Smooth muscle cell (in vitro differentiated cells): Measurements from ENCODE around the gene SEC61A1. TPM values are rescaled to one million over a fixed set of nuclear protein-coding genes. Genes with fewer than 3 reads are reported as not detected.

Experiments
- DNase-seq: peaks from one replicate; lab custom pipeline; 2025; ENCODE audit not compliant: unreplicated experiment; lab: John Stamatoyannopoulos, UW
- H2AFZ ChIP-seq: fragments of 200-600 bp; sonication (generic); 2 replicates; pipeline ENCODE4 v1.6.0; 2016; ENCODE audit warnings: antibody characterized with exemption, low read depth, mild to moderate bottlenecking
- H3F3A ChIP-seq: fragments of 200-600 bp; sonication (generic); 2 replicates; pipeline ENCODE4 v1.6.0; 2017; ENCODE audit warnings: antibody characterized with exemption, low read depth
- H3K27ac ChIP-seq: fragments of 200-600 bp; sonication (generic); 2 replicates; pipeline ENCODE4 v1.5.1; 2016; ENCODE audit warnings: low read depth, mild to moderate bottlenecking
- H3K27me3 ChIP-seq: fragments of 200-600 bp; sonication (generic); 2 replicates; pipeline ENCODE4 v1.6.1; 2016; ENCODE audit warnings: low read depth, mild to moderate bottlenecking
- H3K36me3 ChIP-seq: fragments of 200-600 bp; sonication (generic); 2 replicates; pipeline ENCODE4 v1.5.1; 2016; ENCODE audit warnings: low read depth
- H3K4me1 ChIP-seq: fragments of 200-600 bp; sonication (generic); 2 replicates; pipeline ENCODE4 v1.5.1; 2016; ENCODE audit warnings: low read depth
- H3K4me2 ChIP-seq: fragments of 200-600 bp; sonication (generic); 2 replicates; pipeline ENCODE4 v1.6.0; 2016; ENCODE audit warnings: mild to moderate bottlenecking
- H3K4me3 ChIP-seq: fragments of 200-600 bp; sonication (generic); 2 replicates; pipeline ENCODE4 v1.5.1; 2016; ENCODE audit warnings: mild to moderate bottlenecking
- H3K79me2 ChIP-seq: fragments of 200-600 bp; sonication (generic); 2 replicates; pipeline ENCODE4 v1.6.0; 2016; ENCODE audit warnings: low read depth, mild to moderate bottlenecking
- H3K9ac ChIP-seq: fragments of 200-600 bp; sonication (generic); 2 replicates; pipeline ENCODE4 v1.6.0; 2016; ENCODE audit warnings: low read depth
- H3K9me3 ChIP-seq: fragments of 200-600 bp; sonication (generic); replicated peaks from 2 replicates; pipeline ENCODE4 v1.5.1; 2016; ENCODE audit warnings: low read depth
- H4K20me1 ChIP-seq: fragments of 200-600 bp; sonication (generic); 2 replicates; pipeline ENCODE4 v1.6.0; 2016; ENCODE audit warnings: low read depth
- WGBS: methylation state at CpG from one replicate; pipeline ENCODE4 v1.1.7; 2016; ENCODE audit warnings: low lambda C conversion rate; 5-methylcytosine and 5-hydroxymethylcytosine counted together
- polyA plus RNA-seq: library from polyadenylated mRNA; unstranded; fragments of >200 nt; fragmentation: Nextera tagmentation; extraction: Ambion mirVana; gene quantifications from 2 replicates; pipeline ENCODE4 v1.2.1, GENCODE V29; 2016
- total RNA-seq: library from RNA; depleted of rRNA; stranded (reverse); fragments of >200 nt; gene quantifications from 2 replicates; pipeline ENCODE4 v1.2.3, GENCODE V29; 2014
- TF ChIP-seq, protein P1 (sequence below): fragments of 200-600 bp; sonication (generic); IDR thresholded peaks from 2 replicates; pipeline ENCODE4 v1.5.1; 2017; ENCODE audit warnings: borderline replicate concordance, mild to moderate bottlenecking, antibody characterized with exemption; ENCODE audit not compliant: insufficient read depth, poor library complexity, severe bottlenecking

SEC61A1 gene
- total and polyA plus RNA-seq, 2 experiments from 2014 or later, result 324 to 392 TPM

DNA sequence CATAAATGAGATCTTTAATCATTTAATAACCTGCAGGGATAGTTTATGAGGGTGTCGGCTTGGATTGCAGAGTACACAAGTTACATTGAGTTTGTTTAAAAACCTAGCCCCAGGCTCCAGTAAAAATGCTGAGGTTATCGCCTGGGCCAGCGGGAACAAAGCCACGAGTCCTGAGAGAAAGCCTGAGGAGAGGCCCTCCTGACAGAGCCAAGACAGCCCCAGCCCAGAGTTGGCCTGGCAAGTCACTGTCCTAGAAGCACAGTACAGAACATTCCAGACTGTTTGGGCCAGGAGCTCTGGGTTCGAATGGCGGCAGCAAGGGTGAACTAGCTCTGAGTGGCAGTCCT lies 32.4 kb downstream of the SEC61A1 start:
- Histone ChIP-seq H3K36me3 (no peaks in the 10 kb centered on the region), H4K20me1 (peaks cover 9% of the 10 kb centered on the region), H3K79me2 (peaks cover 2% of the 10 kb centered on the region), H2AFZ (no peak overlapping the region), H3K4me3 (no peak overlapping the region), H3K4me2 (no peak overlapping the region), H3K9me3 (no peaks in the 10 kb centered on the region), H3F3A (peaks cover 7% of the 10 kb centered on the region), H3K27me3 (no peaks in the 10 kb centered on the region), H3K9ac (no peak overlapping the region), H3K4me1 (no peaks in the 10 kb centered on the region), H3K27ac (no peak overlapping the region)
- TF ChIP-seq, protein P1, sequence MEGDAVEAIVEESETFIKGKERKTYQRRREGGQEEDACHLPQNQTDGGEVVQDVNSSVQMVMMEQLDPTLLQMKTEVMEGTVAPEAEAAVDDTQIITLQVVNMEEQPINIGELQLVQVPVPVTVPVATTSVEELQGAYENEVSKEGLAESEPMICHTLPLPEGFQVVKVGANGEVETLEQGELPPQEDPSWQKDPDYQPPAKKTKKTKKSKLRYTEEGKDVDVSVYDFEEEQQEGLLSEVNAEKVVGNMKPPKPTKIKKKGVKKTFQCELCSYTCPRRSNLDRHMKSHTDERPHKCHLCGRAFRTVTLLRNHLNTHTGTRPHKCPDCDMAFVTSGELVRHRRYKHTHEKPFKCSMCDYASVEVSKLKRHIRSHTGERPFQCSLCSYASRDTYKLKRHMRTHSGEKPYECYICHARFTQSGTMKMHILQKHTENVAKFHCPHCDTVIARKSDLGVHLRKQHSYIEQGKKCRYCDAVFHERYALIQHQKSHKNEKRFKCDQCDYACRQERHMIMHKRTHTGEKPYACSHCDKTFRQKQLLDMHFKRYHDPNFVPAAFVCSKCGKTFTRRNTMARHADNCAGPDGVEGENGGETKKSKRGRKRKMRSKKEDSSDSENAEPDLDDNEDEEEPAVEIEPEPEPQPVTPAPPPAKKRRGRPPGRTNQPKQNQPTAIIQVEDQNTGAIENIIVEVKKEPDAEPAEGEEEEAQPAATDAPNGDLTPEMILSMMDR, result no peak
- WGBS, result 79% methylated on average over 6 of the region's 6 CpGs
- DNase-seq, result no peak

GRCh38 chr3:128089135-128089534 lies 36.9 kb downstream of the SEC61A1 start:
- no peak overlapping the region for H3K27ac ChIP-seq
- H3K4me3 ChIP-seq, result no peak overlapping the region
- no peak for DNase-seq
- no peak overlapping the region for H3K9ac ChIP-seq
- no peaks in the 10 kb centered on the region for H3K4me1 ChIP-seq
- no peaks in the 10 kb centered on the region for H3K9me3 ChIP-seq
- 100% methylated on average over 1 of the region's 1 CpG for WGBS
- no peak overlapping the region for H2AFZ ChIP-seq
- H3K4me2 ChIP-seq, result no peak overlapping the region
- H3K79me2 ChIP-seq, result peaks cover 11% of the 10 kb centered on the region
- no peaks in the 10 kb centered on the region for H3K27me3 ChIP-seq
- no peaks in the 10 kb centered on the region for H3K36me3 ChIP-seq
- peaks cover 3% of the 10 kb centered on the region for H4K20me1 ChIP-seq
- H3F3A ChIP-seq, result no peaks in the 10 kb centered on the region
- TF ChIP-seq, protein P1, result no peak

DNA sequence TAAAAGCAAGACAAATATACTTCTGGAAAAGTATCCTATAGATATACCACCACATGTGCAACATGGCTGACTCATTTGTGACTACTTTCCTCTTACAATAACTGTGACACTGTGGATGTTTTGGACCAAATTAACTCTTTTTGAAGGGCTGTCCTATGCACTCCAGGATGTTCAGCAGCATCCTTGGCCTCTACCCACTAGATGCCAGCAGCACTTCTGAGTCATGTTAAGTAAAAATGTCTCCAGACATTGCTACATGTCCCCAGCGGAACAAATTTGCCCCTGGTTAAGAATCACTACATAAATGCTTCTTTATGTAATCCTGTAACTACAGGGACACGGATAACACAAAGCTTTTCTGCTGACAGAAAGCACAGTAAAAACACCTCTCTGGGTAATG lies 39.3 kb downstream of the SEC61A1 start:
- H3K27me3 ChIP-seq, result no peaks in the 10 kb centered on the region
- H3K36me3 ChIP-seq, result no peaks in the 10 kb centered on the region
- no peak overlapping the region for H2AFZ ChIP-seq
- TF ChIP-seq, protein P1, result no peak
- no peak overlapping the region for H3K4me2 ChIP-seq
- peaks cover 11% of the 10 kb centered on the region for H3K79me2 ChIP-seq
- no peaks in the 10 kb centered on the region for H3K4me1 ChIP-seq
- H3K9ac ChIP-seq, result no peak overlapping the region
- 88% methylated on average over 2 of the region's 2 CpGs for WGBS
- no peak overlapping the region for H3K27ac ChIP-seq
- H3F3A ChIP-seq, result no peaks in the 10 kb centered on the region
- no peaks in the 10 kb centered on the region for H3K9me3 ChIP-seq
- H4K20me1 ChIP-seq, result peaks cover 3% of the 10 kb centered on the region
- DNase-seq, result no peak
- H3K4me3 ChIP-seq, result no peak overlapping the region

- Histone ChIP-seq H4K20me1 (no peaks in the 10 kb centered on the region), H2AFZ (no peak overlapping the region), H3K79me2 (peaks cover 9% of the 10 kb centered on the region), H3K4me1 (no peaks in the 10 kb centered on the region), H3K4me3 (no peak overlapping the region), H3K27ac (no peak overlapping the region), H3K9me3 (no peaks in the 10 kb centered on the region), H3K4me2 (no peak overlapping the region), H3K27me3 (no peaks in the 10 kb centered on the region), H3F3A (no peaks in the 10 kb centered on the region), H3K9ac (no peak overlapping the region), H3K36me3 (no peaks in the 10 kb centered on the region)
- no peak for DNase-seq
- TF ChIP-seq, protein P1, result no peak
- WGBS, result 92% methylated on average over 13 of the region's 13 CpGs
These were observed 42.3 kb downstream of the SEC61A1 start for GRCh38 chr3:128094295-128095151.
